Hypothalamus (tissue), 51 donors: ENCODE data around the gene UPK3A.
"Not testable (repeated sequence)": the region's sequence is repeated elsewhere in the genome, so short reads cannot be mapped to it uniquely, and the experiment has no call there.

Experiments
- DNase-seq, 51 donors: peaks; one replicate each; lab custom pipeline; 2025; lab: John Stamatoyannopoulos, UW

UPK3A gene

GRCh38 chr22:45254789-45255278, 29.9 kb upstream of the UPK3A start:
- DNase-seq: no peak

- not testable (repeated sequence) for DNase-seq
Observed at GRCh38 chr22:45257941-45258340, 26.8 kb upstream of the UPK3A start.

- DNase-seq: no peak
Observed at GRCh38 chr22:45259754-45260394, 24.9 kb upstream of the UPK3A start.

GRCh38 chr22:45260395-45260759, 24.4 kb upstream of the UPK3A start:
- not testable (repeated sequence) for DNase-seq

- no peak for DNase-seq
Observed at GRCh38 chr22:45261407-45262088, 23.2 kb upstream of the UPK3A start.

- DNase-seq: no peak
Observed at GRCh38 chr22:45262195-45262930, 22.4 kb upstream of the UPK3A start.

- DNase-seq: no peak
Observed at GRCh38 chr22:45262931-45263462, 21.8 kb upstream of the UPK3A start.

GRCh38 chr22:45263463-45264269, 21.1 kb upstream of the UPK3A start:
- DNase-seq: peak in 43 of 51 donors; percentile 19 to 77 (median 62)

- no peak for DNase-seq
Observed at GRCh38 chr22:45265535-45265934, 19.2 kb upstream of the UPK3A start.

- DNase-seq: peak in 16 of 51 donors; percentile 18 to 67 (median 34)
Observed at GRCh38 chr22:45268167-45268957, 16.4 kb upstream of the UPK3A start.

- peak in 50 of 51 donors; percentile 13 to 92 (median 69) for DNase-seq
Observed at GRCh38 chr22:45268958-45269844, 15.5 kb upstream of the UPK3A start.

- no peak for DNase-seq
Observed at GRCh38 chr22:45270095-45271020, 14.4 kb upstream of the UPK3A start.

GRCh38 chr22:45271667-45272201, 13.0 kb upstream of the UPK3A start:
- peak in 22 of 51 donors; percentile 17 to 84 (median 33) for DNase-seq

- no peak for DNase-seq
Observed at GRCh38 chr22:45272498-45272897, 12.3 kb upstream of the UPK3A start.

GRCh38 chr22:45273452-45274075, 11.2 kb upstream of the UPK3A start:
- no peak for DNase-seq

- DNase-seq: no peak
Observed at GRCh38 chr22:45276507-45277105, 8.1 kb upstream of the UPK3A start.
